Thyroid gland (tissue), 4 donors: ENCODE data around the gene CAPN10. TPM values are rescaled to one million over a fixed set of nuclear protein-coding genes. Genes with fewer than 3 reads are reported as not detected.

Experiments used
- DNase-seq, 2 donors: peaks; one replicate each; pipeline ENCODE4 v3.0.0-alpha.2; 2019
- H3K27ac ChIP-seq, 3 donors: fragments of 200-600 bp; sonication (generic); 1 replicate in 2 of 3; 2 replicates in 1 of 3; pipeline ENCODE4 v1.5.1; 2016 to 2019; ENCODE audit warnings: mild to moderate bottlenecking in 1 of 3, moderate library complexity in 1 of 3
- H3K27me3 ChIP-seq: fragments of 200-600 bp; sonication (generic); one replicate; pipeline ENCODE4 v1.5.1; 2019
- H3K36me3 ChIP-seq, 2 donors: fragments of 200-600 bp; sonication (generic); one replicate each; pipeline ENCODE4 v1.5.1; 2016 to 2019
- H3K4me1 ChIP-seq, 2 donors: fragments of 200-600 bp; sonication (generic); one replicate each; pipeline ENCODE4 v1.5.1; 2017 to 2019
- H3K4me3 ChIP-seq, 3 donors: fragments of 200-600 bp; sonication (generic); replicated peaks in 1 of 3; 1 replicate in 2 of 3; 2 replicates in 1 of 3; pipeline ENCODE4 v1.5.1; 2016; ENCODE audit warnings: mild to moderate bottlenecking in 1 of 3
- H3K9me3 ChIP-seq: fragments of 200-600 bp; sonication (generic); one replicate; pipeline ENCODE4 v1.5.1; 2017
- POLR2A ChIP-seq, 2 donors: fragments of 450-650 bp; IDR thresholded peaks; one replicate each; pipeline ENCODE4 v1.6.1; 2017; ENCODE audit warnings: antibody characterized with exemption in 2 of 2, mild to moderate bottlenecking in 2 of 2, moderate library complexity in 1 of 2
- WGBS, 2 donors: methylation state at CpG; one replicate each; pipeline ENCODE4 v1.1.5; 2017; 5-methylcytosine and 5-hydroxymethylcytosine counted together
- intact Hi-C: fragments of 100-400 bp; cut with DNase I; formaldehyde crosslinking; loops from one replicate; pipeline ENCODE4 v1.15.1; 2023
- total RNA-seq, 4 donors: library from RNA; depleted of rRNA; stranded (reverse); fragments of >200 nt; gene quantifications; one replicate each; pipeline ENCODE4 v1.2.3, GENCODE V29; 2016
- TF ChIP-seq, protein P1 (sequence below), 6 experiments: fragments of 200-600 bp in 3 of 6; fragments of 450-650 bp in 3 of 6; sonication (generic) in 3 of 6; IDR thresholded peaks; one replicate each; pipeline ENCODE4 v1.5.1; 2016 to 2019; ENCODE audit warnings: antibody characterized with exemption in 6 of 6, mild to moderate bottlenecking in 2 of 6, inconsistent platforms in 1 of 6, moderate library complexity in 1 of 6

The CAPN10 gene
- total RNA-seq, 4 donors from 2014 or later, result 19.3 to 25.3 (median 21.7) TPM

DNA sequence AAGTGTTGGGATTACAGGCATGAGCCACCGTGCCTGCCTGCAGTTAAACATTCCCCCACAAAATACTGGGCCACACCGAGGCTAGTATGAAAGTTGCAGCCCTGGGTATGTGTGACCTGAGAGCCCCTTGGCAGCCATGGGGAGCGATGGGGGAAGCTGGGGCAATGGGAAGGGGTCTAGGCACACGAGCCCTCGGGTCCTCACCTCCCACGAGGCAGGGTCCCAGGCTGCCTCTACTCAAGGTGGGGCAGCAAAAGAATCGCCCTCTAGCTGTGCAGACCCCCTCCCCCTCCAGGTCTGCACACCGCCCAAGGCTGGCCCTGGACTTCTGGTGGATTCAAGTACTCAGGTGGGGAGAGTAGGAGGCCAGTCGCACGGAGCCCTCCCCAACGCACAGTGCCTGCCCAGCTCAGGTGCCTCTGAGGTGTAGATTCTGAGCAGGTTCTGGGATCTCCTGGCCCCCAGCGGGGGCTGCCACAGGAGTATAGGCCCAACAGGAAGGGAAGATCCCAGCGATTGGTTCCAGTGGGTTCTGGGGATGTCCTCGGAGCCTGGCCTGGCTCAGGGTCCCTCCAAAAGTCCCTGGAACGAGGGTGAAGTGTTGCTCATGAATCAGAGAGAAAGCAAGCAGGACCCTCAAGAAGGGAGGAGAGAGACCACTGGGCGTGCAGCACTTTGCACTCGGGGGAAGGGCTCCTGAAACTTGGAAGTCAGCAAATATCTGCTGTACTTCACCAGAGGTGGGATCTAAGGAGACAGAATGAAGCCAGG lies 41.4 kb downstream of the CAPN10 start:
- DNase-seq, result no peak
- no peak for TF ChIP-seq POLR2A (IDR thresholded peaks at IDR 0.05)
- TF ChIP-seq, protein P1, sequence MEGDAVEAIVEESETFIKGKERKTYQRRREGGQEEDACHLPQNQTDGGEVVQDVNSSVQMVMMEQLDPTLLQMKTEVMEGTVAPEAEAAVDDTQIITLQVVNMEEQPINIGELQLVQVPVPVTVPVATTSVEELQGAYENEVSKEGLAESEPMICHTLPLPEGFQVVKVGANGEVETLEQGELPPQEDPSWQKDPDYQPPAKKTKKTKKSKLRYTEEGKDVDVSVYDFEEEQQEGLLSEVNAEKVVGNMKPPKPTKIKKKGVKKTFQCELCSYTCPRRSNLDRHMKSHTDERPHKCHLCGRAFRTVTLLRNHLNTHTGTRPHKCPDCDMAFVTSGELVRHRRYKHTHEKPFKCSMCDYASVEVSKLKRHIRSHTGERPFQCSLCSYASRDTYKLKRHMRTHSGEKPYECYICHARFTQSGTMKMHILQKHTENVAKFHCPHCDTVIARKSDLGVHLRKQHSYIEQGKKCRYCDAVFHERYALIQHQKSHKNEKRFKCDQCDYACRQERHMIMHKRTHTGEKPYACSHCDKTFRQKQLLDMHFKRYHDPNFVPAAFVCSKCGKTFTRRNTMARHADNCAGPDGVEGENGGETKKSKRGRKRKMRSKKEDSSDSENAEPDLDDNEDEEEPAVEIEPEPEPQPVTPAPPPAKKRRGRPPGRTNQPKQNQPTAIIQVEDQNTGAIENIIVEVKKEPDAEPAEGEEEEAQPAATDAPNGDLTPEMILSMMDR (IDR thresholded peaks at IDR 0.05), result no peak
- WGBS, 2 donors, result 86 to 88% methylated on average over 9 to 11 of the region's 17 CpGs
- Histone ChIP-seq H3K27me3 (no peaks in the 10 kb centered on the region), H3K9me3 (no peaks in the 10 kb centered on the region), H3K4me1 (no peaks in the 10 kb centered on the region), H3K27ac (no peak overlapping the region), H3K4me3 (no peak overlapping the region), H3K36me3 (no peaks in the 10 kb centered on the region)
- intact Hi-C loops, result no loop called here

DNA sequence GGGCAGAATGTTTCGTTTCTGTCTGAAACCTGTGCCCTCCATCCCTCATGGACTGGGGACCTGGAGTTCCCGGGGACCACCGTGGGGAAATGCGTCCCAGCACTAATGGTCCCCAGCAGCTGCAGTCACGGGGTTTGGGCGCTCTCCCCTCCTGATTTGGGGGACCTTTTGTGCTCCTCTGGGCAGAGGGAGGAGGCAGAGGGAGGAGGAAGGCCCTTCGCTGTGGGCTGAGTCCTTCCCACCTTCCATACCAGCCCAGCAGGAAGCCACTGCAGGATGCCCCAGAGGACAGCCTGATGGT lies 41.9 kb downstream of the CAPN10 start:
- 82 to 88% methylated on average over 7 of the region's 7 CpGs for WGBS, 2 donors
- intact Hi-C loops, result no loop called here
- Histone ChIP-seq H3K36me3 (no peaks in the 10 kb centered on the region), H3K4me3 (no peak overlapping the region), H3K9me3 (no peaks in the 10 kb centered on the region), H3K27me3 (no peaks in the 10 kb centered on the region), H3K27ac (no peak overlapping the region), H3K4me1 (no peaks in the 10 kb centered on the region)
- DNase-seq, result no peak
- TF ChIP-seq, protein P1 (IDR thresholded peaks at IDR 0.05), result no peak
- no peak for TF ChIP-seq POLR2A (IDR thresholded peaks at IDR 0.05)

DNA sequence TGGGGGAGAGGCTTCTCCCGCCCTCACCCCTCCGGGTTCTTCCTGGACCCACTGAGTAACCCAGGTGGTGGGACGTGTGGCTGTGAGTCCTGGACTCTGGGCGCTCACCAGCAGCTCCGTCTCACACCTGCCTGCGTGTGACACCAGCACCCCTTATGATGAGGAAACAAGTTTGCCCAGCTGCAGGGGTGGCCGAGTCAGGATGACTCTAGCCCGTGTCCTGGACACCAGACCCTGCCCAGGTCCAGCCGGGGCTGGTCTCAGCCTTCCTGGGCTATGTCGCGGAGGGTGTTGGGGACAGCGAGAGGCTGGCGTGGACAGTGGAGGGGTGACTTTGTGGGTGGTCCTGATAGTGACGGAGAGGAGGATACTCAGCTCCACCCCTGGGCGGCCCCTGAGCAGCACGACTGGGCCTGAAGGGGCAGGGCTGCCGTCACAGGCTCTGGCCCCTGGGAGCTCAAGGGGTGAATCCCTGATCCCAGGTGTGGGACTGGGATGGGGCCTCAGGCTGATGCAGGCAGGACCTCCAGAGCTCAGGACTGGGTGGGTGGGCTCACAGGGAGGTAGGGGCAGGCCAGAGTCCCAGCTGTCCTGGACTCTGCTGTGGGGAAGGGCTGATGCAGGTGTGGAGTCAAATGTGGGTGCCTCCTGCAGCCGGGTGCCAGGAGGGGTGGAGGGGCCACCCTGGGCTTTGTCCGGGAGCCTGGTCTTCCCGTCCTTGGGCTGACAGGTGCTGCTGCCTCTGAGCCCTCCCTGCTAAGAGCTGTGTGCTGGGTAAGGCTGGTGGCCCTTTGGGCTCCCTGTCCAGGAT lies 42.5 kb downstream of the CAPN10 start:
- no peak for DNase-seq
- intact Hi-C loops, result no loop called here
- Histone ChIP-seq H3K4me1 (no peaks in the 10 kb centered on the region), H3K27me3 (no peaks in the 10 kb centered on the region), H3K4me3 (no peak overlapping the region), H3K27ac (no peak overlapping the region), H3K9me3 (no peaks in the 10 kb centered on the region), H3K36me3 (no peaks in the 10 kb centered on the region)
- no peak for TF ChIP-seq POLR2A (IDR thresholded peaks at IDR 0.05)
- TF ChIP-seq, protein P1 (IDR thresholded peaks at IDR 0.05), result no peak
- 58 to 83% methylated on average over 7 to 9 of the region's 20 CpGs for WGBS, 2 donors

DNA sequence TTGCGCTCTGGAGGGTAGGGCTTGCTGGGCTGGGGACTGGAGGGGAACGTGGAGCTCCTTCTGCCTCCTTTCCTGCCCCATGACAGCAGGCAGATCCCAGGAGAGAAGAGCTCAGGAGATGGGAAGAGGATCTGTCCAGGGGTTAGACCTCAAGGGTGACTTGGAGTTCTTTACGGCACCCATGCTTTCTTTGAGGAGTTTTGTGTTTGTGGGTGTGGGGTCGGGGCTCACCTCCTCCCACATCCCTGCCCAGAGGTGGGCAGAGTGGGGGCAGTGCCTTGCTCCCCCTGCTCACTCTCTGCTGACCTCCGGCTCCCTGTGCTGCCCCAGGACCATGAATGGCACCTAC lies 43.1 kb downstream of the CAPN10 start:
- no peaks in the 10 kb centered on the region for H3K9me3 ChIP-seq
- 78 to 87% methylated on average over 4 of the region's 5 CpGs for WGBS, 2 donors
- no peaks in the 10 kb centered on the region for H3K4me1 ChIP-seq
- DNase-seq, result no peak
- no peak overlapping the region for H3K27ac ChIP-seq
- H3K36me3 ChIP-seq, result no peaks in the 10 kb centered on the region
- TF ChIP-seq, protein P1 (IDR thresholded peaks at IDR 0.05), result no peak
- TF ChIP-seq POLR2A (IDR thresholded peaks at IDR 0.05), result no peak
- no peaks in the 10 kb centered on the region for H3K27me3 ChIP-seq
- intact Hi-C loops, result no loop called here
- H3K4me3 ChIP-seq, result no peak overlapping the region
